Measurements from ENCODE around the gene PTPA.

PTPA gene

DNA sequence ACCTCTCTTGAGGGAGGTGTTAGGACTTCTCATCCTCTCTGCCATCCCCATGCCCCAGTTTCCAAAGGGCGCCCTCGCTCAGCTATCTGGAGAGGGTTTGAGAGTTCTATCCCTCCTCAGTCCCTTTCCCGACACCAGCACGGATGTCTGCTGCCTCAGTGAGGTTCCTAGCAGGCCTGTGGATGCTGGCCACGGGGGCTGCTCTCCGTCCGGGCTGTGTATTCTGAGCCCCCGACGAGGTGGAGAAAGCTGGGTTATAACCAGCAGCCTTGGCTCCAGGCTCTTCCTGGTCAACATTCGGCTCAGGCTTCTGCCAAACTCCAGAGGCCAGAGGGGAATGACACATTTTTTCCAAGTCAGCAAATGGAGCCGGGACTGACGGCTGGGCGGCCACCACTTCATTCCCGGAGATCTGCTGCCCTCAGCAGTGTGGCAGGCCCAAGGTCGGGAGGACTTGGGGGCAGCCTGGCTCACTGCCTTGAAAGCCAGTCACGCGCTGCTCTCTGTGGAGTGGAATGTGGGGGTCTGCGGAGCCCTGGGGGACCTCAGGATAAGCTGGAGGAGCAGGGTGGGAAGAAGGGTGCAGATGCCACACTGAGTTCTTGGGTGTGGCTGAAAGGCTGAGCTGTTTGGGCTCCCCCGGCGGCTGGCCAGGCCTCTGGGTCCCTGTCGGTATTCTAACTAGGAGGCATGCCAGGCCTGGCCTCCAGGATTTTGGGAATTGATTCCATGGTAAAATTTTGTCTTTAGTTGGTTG is 27.4 kb downstream of the PTPA start:
- DNase-seq: no peak

DNA sequence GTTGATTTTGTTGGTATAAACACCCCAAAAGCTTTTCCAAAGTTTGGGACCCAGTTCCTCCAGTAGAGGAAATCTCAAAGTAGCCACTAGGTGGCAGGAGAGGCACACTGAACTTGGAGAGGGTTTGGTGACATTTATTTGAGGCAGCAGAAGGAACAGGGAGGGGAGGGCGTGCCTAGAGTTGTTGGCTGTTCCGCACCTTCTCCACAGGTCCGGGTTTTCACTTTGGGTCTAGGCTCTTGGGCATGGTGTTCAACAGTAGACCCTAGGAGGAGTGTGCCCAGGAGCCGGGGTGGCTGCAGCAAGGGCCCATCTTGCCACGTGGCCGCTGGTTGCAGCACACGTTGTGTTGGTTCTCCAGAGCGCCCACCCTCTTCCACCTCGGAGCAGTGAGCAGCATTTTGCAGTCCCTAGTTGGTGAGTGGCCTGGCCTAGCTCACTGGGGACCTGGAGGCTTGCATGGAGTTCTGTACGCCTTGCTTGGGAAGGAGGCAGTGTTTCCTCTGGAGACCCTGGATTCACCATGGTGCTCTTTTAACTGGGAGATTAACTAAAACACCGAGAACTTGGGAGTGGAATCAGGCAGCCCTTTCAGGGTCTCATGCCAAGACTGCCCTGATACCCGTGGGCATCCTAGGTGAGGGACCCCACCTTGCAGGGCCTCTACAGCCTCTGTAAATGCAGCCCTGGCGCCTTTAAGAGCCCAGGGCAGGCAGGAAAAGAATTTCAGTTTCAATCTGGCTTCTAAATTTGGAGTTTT is 28.2 kb downstream of the PTPA start:
- peak; percentile 86 for DNase-seq

DNA sequence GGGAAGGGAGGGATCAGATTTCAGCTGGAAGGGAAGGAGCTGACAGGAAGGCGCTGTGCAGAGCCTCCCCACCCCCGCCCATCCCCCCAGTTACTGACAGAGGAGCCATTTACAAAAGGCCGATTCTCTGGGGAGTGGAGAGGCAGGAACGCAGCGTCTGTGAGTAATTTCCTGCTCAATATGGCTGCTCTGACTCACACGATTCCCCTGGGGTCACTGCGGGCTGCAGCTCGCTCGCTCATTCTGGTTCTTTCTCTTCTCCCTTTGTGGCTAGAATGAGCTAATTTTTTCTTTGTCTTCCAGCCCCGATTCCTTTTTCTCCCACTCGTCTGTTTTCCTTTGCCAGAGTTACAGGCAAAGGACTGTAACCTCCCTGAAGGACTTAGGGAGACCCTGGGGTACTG is 28.8 kb downstream of the PTPA start:
- DNase-seq: peak; percentile 86

DNA sequence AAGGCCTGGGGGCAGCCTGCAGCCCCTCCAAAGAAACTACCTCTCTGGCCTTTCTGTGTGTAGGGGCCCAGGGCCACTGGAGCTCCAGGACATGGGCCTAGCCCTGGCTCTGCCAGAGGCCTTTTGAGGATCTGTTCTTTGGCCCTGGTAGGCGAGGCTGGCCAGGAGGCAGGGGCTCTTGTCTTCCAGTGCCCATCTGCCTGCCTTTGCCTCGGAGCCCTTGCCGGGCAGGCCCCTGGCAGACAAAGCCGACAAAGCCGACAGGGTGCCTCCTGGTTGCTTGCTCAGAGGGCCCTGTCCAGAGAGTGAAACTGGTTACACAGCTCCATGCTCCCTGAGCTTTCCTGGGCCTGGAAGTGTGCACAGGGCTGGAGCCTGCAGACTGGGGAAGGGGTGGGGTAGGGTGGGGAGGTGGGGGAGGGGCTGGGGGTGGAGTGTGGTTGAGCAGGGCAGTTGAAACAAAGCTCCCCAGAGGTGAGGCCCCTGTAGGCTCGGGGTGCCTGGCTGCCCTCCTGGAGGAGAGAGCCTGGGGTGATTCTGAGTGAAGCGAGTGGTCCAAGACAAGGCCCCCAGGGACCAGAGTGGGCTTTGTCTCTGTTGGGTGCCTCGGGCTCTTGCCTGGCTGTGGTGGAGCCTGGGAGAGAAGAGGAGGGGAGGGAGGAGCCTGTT is 29.3 kb downstream of the PTPA start:
- DNase-seq: no peak

DNA sequence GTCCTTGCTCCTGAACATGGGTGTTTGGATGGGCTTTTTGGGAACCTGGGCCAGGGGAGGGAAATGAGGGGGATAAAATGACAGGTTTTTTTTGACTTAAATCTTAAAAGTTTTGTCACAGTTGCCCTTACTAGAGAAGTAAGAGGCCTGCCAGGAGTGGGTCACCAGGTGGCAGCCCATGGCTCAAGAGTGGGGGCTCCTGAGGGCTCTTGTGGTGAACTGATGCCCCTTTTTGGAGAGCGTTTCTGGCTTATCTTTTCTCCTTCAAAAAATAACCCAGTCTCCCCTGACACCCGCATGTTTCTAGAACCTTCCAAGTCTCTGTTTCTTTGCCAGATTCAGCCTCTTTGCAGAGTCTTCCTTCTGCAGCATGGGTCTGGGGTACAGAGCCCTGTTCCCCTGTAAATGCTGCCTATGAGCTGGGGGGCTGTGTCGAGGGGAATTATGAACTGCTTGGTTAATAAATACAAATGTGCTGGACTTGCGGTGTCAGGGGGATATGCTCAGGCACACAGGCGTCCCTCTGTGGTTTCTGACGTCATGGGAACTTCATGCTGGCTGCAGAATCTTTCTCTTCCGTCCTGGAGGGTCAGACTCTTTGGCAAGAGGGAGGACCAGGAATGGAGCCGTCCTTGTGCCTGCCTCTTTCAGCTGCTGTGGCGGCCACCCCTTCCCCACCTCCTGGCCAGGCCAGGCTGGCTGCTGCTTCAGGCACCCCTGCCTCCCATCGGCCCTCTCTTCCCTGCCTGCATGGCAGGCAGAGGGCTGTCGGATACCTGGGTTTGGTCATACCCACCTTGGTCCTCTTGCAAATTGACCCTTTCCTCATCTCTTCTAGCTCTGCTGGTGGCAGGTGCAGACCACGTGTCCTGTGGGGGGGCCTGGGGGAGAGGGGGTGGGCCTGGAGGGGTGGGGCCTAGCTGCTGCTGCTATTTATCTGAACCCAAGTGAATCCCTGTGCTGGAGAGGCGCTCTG is 30.1 kb downstream of the PTPA start:
- DNase-seq: peak; percentile 29

DNA sequence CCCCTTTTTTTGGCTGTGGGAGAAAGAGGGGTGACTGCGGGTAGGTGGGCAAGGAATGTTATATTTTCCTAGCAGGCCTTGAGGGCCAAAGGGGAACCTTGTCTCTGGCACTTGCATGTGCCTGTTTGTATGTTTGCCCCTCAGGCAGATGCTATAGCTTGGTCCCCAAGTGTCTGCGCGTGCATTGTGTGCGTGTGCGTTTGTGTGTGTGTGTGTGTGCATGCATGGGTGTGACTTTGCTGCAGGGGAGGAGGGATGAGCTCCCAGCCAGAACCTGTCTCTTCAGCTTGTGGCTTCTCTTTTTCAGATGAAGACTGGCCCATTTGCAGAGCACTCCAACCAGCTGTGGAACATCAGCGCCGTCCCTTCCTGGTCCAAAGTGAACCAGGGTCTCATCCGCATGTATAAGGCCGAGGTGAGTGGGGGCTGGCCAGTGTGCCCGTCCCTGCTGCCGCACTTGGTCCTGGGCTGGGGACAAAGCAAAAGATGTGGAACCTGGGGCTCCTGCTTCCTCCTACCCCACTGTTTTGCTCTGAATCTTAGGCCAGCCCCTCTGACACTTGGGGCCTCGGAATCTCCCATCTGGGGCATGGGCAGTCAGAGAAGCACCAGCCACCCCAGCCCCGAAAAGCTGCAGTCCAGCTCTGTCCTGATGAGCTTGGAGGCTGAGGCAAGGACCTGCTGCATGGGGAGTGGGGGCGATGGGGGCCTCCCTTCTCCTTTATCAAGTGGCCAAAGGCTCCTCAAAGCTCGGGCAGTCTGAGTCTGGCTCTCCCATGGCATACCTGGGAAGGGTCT is 31.1 kb downstream of the PTPA start:
- DNase-seq: no peak

DNA sequence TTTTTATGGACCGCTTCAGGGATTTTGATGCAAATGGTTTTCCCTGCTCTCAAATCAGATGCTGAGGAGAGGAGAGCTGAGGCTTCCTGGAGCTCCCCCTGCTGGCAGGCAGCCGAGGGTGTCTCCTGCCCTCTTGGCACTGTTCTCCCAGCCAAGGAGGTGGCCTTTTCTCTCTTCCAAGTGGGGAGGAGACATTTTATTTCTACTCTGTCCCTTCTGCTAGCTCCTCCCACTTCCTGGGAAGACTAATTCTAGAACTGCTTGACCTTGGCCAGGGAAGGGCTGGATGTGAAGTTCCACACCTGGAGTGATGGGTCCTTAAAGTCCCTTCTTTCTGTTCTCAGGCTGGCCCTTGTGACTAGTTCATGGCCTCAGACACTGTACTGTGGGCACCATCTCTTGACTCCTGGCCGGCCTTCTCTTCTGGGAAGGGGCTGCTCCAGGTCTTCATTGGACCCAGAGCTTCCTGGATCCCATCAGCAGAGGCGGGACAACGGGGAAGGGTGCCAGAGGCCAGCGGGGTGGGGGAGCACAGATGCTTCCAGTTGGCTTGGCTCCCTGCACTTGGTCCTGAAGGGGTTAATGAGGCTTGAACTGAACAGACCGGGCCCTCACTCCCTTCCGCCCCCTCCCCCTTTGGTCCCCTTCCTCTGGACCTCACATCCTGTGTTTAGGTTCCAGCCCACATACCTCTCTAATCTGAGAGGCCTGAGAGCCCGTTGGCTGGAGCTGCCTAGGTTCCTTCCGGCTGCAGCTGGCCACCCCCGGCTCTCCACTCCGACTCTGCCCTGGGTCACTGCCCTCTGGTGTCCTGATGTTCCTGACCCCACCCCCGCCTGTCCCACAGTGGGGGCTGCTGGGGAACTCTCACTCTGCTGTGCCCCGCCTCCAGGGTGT is 32.1 kb downstream of the PTPA start:
- peak; percentile 73 for DNase-seq

DNA sequence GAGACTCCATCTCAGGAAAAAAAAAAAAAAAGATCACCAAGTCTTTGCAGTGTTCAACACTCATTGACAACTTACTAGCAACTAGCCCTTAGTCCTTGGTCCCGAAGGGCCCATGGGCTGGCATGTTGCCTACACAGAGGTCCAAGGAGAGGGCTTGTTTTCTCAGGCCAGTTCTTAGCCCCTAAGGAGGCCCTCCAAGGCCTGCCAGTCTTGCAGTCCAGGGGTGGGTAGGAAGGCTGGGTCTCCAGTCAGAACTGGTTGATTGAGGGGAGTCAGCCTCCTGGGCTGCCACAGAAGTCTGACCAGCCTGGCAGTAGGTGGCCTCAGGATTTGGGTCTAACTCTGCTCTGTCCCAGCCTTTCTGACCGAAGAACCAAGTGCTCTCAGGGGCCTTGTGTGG is 34.1 kb downstream of the PTPA start:
- DNase-seq: no peak

DNA sequence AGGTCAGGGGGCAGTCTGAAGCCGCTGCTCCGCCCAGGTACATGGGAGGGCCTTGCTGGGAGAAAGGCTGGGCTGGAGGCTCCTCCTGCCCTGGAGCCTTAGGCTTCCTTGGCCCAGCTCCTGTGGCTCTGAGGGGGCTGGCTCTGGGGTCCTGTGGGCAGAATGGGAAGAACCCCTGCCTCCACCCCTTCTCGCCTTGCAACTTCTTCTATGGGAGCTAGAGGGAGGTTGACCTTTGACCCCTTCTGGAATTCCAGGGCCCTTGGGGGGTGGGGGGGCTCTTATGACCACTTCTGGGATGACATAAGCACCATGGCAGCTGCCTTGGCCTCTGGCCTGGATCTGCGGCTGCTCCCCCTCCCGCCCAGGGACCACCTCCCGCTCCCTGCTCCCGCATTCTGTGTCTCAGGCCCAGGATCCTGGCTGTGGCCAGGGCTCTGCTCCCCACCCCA is 34.7 kb downstream of the PTPA start:
- DNase-seq: no peak

DNA sequence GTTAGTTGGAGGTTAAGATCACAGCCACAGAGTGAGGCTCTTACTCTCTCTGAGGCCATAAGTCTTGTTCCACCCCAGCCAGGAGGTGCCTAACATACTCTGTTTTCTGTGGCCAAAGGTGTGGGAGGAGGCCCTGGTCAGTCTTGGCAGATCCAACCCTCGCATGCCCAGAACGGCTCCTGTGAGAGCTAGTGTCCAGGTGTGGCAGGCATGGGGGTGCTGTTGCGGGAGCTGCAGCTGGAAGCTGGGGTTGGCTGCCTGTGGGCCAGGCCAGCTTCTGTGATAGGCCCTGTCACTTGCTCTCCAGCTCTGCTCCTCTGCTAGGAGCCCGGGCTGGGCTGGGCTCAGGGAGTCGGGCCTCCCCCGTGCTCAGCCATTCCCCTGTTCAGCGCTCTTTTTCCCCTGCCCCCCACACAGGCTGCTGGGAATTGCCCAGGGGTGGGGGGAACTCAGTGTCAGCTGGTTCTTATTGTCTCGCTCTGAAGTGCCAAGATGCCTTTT is 35.3 kb downstream of the PTPA start:
- DNase-seq: no peak

DNA sequence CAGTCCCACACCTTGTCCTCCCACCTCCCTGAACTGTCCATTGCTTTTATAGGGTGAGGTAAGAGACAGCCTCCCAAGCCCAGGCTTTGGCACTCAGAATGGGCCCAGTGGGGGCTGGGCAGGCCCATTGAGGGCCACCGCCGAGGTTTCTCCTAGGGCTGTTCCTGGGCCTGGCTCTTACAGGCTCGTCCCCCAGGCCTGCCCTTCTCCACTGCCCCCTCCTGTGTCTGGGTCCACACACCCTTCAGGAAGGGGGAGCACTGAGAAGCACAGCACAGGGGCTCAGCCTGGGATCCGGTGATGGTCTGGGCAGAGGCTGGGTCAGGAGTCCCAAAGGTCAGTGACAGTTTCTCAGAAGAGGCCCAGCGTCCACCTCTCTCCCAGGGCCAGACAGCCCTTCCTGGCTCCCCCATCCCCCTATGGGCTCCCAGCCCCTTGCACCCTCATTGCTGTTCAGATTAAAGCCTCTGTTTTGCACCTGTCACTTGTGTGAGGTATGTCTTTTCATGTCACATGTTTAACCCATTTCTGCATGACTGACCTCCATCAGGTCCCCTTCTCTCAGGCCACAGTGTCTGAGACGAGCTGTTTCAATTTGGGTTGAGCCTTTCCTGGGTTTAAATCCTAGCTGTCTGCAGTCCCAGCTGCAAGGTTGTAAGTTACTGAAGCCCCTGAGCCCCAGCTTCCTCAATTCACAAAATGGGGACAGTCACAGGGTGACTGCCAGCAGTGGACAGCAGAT is 37.4 kb downstream of the PTPA start:
- no peak for DNase-seq

DNA sequence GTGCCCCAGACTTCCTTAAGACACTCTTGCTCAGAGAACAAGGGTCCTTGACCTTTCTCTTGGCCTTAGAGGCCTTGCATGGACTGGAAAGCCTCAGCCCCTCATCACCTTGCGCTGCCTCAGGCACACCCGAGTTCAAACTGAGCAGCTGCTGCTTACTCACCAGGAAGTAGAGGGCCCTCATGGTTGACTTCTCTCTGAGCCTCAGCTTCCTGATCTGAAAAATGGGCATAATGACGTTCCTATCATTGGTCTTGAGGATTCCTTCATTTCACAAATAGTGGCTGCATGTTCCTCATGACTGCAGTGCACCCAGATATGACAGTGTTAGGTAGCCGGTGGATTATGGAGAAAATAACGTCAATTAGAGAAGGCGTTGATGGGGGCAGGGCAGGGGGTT is 38.2 kb downstream of the PTPA start:
- DNase-seq: no peak

DNA sequence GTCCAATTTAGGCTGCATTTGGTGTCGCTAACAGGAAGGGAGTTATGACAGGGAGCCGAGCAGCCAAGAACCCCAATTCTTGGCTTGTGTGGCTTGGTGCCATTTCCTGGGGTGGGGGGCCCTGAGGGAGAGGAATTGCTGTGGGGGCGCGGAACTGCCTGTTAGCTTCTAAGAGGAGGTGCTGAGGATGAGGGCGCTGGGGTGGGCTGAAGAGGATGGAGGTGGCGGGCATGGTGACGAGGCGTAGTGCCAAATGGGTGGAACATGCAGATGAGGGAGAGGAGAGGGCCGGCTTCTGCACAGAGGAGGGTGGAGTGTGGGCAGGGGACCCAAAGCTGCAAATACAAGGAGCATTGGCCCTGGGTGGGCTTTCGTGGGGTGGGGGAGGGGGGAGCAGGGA is 38.9 kb downstream of the PTPA start:
- DNase-seq: no peak

DNA sequence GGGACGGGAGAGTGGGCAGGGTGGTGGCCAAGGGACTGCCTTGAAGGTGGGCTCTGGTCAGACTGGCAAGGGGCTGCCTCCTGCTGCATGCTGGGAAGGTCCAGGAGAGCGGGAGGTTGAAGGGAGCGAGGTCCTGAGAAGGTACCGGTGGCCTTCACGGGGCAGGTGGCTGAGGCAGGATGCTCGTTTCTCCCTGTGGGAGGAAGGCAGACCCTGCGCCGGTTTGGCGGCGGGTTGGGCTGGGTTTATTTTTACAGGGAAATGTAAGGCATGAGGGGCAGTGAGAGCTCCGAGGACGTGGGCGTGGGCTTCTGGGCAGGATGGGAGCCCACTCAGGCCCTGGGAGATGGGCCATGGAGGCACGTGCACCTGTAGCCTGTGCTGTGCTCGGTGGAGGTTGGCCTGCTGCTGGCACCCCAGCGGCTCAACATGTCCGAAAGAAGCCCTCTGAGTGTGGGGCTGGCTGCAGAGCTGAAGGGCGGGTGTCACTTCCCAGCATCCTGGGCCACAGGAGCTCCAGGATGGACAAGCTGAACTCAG is 39.5 kb downstream of the PTPA start:
- DNase-seq: no peak

DNA sequence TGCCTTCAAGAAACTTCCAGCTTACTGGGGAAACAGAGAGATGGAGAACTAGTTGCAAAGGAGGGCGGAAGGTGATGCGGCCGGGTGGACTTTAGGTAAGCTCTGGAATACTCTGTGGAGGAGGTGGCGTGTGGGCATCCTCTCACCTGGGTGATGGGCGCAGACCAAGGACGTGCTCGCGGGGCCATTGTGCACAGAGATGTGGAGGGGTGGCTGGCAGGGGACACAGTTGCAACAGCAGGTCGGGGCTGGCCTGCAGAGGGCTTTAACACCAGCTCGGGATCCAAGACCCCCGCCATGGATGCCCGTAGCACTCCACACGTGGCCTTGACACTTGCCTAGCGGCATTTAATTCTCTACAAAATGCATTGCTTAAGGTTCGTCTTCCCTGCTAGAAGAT is 40.3 kb downstream of the PTPA start:
- no peak for DNase-seq

DNA sequence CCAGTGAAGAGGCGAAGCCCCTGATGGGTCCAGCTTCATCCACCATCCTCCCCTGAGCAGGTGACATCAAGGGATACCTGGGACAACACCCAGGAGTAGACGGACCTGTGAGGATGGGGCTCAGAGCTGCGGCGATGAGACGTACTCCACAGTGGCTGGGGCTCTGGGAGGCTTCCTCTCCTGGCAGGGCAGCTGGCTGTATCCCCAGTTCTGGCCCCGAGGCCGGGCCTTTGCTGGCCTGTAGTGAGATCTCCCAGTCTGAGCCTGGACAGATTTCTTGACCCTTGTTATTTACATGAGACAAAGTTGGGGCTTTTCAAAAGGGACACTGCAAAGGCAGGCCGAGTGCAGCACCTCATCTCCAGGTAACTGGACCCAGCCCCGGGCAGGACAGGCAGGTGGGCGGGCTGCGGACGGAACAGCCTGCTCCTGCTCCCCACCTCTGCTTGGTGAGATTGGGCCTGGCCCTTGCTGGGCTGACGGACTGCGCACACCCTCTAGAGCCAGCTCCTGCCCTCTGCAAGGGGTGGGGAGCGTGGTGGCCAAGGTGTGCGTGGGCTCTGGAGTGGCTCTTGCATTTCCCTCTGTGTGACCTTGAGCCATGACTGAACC is 43.8 kb downstream of the PTPA start:
- DNase-seq: no peak

DNA sequence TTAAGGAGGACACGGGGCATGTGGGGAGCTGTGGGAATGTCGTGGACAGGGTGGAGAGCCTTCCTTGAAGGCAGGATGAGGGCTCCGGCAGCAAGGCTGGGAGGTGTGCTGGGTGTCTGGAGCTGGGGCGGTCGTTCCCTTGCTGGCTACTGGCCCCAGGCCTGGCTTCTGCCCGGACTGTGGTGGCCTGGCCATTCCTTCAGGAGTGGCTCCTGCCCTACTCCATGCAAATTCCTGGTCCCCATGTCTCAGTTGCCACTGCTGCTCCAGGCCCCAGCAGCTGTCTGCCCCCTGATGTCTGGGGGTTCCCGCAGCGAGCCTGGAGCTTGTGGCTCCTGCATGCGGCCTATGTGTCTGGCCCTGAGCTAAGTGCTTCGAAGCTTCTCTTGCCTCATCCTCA is 44.9 kb downstream of the PTPA start:
- no peak for DNase-seq

DNA sequence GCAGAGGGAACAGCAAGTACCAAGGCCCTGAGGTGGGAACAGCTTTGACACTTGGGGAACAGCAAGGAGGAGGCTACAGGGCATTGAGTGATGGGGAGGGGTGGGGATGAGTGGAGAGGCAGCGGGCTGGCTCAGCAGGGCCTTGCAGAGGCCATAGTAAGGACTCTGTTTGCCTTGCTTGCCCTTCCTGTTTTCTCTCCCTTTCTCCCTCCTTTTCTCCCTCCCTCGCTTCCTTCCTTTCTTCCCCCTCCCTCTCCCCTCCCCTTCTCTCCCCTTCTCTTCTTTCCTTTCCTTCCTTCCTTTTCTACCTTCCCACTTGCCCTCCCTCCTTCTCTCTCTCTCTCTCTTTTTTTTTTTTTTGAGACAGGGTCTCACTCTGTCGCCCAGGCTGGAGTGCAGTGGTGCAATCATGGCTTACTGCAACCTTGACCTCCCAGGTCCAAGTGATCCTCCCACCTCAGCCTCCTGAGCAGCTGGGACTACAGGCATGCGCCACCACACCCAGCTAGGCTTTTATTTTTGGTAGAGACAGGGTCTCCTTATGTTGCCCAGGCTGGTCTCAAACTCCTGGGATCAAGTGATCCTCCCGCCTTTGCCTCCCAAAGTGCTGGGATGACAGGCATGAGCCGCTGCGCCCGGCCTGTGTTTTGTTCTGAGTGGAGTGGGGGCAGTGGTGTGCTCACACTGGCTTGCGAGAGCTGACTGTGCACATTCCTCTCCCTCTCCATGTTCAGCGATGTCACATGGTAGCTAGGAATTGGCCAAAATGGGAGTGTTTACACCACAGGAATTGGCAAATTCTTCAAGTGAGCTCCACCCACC is 49.7 kb downstream of the PTPA start:
- DNase-seq: no peak

All from CD4-positive, alpha-beta T cell treated with Interleukin-17A for 1 hour (primary cell).